ENCODE data around the gene ZMYND10.

DNA sequence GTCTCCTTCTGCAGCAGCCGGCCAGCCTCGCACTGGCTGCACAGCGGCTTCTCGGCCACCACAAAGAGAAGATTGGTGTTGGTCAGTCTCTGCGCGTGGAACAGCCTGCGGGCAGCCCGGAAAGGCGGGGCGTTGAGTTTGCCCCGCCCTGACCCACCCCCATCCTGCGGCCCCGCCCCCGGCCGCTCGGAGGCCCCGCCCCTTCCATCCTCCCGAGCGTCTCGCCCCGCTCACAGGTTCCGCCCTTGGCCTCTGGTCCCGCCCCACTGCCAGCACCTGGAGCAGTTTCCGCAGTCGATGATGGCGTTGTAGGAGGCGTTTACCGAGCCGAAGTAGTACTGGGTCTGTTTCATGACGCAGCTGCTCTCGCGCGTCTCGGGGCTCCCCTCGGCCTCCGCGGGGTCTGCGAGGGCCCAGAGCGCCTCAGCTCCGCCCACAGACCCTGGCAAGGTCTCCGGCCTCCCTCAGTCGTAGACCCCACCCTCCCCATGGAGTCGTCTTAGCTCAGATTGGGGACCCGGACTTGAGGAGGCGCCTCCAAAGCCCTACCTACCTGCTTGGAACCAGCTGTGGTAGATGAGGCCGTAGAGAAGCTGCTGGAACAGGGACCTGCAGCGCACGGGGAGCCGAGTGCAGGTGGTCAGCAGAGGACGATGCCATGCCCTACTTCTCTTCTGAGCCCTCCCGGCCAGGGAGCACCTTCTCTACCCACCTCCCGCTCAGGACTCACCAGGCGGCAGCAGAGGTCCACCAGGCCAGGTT lies 19.7 kb upstream of the ZMYND10 start:
- TF ChIP-seq POLR2AphosphoS5 (IDR thresholded peaks at IDR 0.05; ENCODE audit: low read depth, low read length), result no peak
- no peak for TF ChIP-seq POLR2A (IDR thresholded peaks at IDR 0.05; ENCODE audit: low read depth, low read length)
- no peak for TF ChIP-seq PAX5 (IDR thresholded peaks at IDR 0.05; ENCODE audit: insufficient read depth, low read length, severe bottlenecking)
- TF ChIP-seq TAF1 (IDR thresholded peaks at IDR 0.05; ENCODE audit: low read depth, low read length), result no peak
- no peak for TF ChIP-seq POU2F2 (IDR thresholded peaks at IDR 0.05; ENCODE audit: low read depth, low read length)
- no peak for TF ChIP-seq SPI1 (IDR thresholded peaks at IDR 0.05; ENCODE audit: low read depth, low read length)

Measured in GM12891 (cell line).